Hippocampal formation (tissue), 2 donors: Measurements from ENCODE around the gene SAFB.
"Not testable (repeated sequence)": the region's sequence is repeated elsewhere in the genome, so short reads cannot be mapped to it uniquely, and the experiment has no call there.

ENCODE experiments used
- DNase-seq, 2 donors: peaks; one replicate each; lab custom pipeline; 2025; lab: John Stamatoyannopoulos, UW

SAFB gene

GRCh38 chr19:5595129-5595528 lies 27.8 kb upstream of the SAFB start:
- no peak for DNase-seq

GRCh38 chr19:5595745-5596144 lies 27.1 kb upstream of the SAFB start:
- no peak for DNase-seq

- DNase-seq: no peak
Measured at GRCh38 chr19:5600797-5601196, 22.1 kb upstream of the SAFB start.

GRCh38 chr19:5603626-5604025 lies 19.3 kb upstream of the SAFB start:
- no peak for DNase-seq

- DNase-seq: no peak
Measured at GRCh38 chr19:5605362-5605761, 17.5 kb upstream of the SAFB start.

GRCh38 chr19:5607318-5608275 lies 15.3 kb upstream of the SAFB start:
- no peak for DNase-seq

GRCh38 chr19:5608291-5608690 lies 14.6 kb upstream of the SAFB start:
- no peak for DNase-seq

GRCh38 chr19:5608766-5609165 lies 14.1 kb upstream of the SAFB start:
- DNase-seq: not testable (repeated sequence)

GRCh38 chr19:5609881-5610448 lies 12.9 kb upstream of the SAFB start:
- no peak for DNase-seq

GRCh38 chr19:5612891-5613865 lies 9.7 kb upstream of the SAFB start:
- DNase-seq: no peak

- no peak for DNase-seq
Measured at GRCh38 chr19:5615756-5616327, 7.0 kb upstream of the SAFB start.

GRCh38 chr19:5617080-5617479 lies 5.8 kb upstream of the SAFB start:
- no peak for DNase-seq

- no peak for DNase-seq
Measured at GRCh38 chr19:5618591-5618990, 4.3 kb upstream of the SAFB start.

GRCh38 chr19:5619946-5620345 lies 2.9 kb upstream of the SAFB start:
- no peak for DNase-seq

GRCh38 chr19:5621311-5621944 lies 1.5 kb upstream of the SAFB start:
- peak in 1 of 2 donors; percentile 24 for DNase-seq

GRCh38 chr19:5621945-5622464 lies 878 bp upstream of the SAFB start:
- DNase-seq: no peak

GRCh38 chr19:5623397-5624017 lies 624 bp downstream of the SAFB start:
- no peak for DNase-seq

GRCh38 chr19:5624018-5624663 lies 1.3 kb downstream of the SAFB start:
- no peak for DNase-seq

GRCh38 chr19:5624741-5625278 lies 1.9 kb downstream of the SAFB start:
- DNase-seq: no peak

GRCh38 chr19:5625641-5626040 lies 2.8 kb downstream of the SAFB start:
- DNase-seq: no peak
